SJSA1 (cell line): ENCODE results near the gene NRG3. TPM values are rescaled to one million over a fixed set of nuclear protein-coding genes. Genes with fewer than 3 reads are reported as not detected.

Experiments
- DNase-seq, 2 experiments: peaks; one replicate each; pipeline ENCODE4 v3.0.0-alpha.2; 2015 to 2020; ENCODE audit warnings: low spot score in 2 of 2, low read depth in 1 of 2
- H3K27ac ChIP-seq: fragments of 250-450 bp; sonication (Bioruptor Pico); 2 replicates; pipeline ENCODE4 v1.5.1; 2020; ENCODE audit warnings: mild to moderate bottlenecking, moderate library complexity
- H3K27me3 ChIP-seq: fragments of 250-450 bp; sonication (Bioruptor Pico); replicated peaks from 2 replicates; pipeline ENCODE4 v1.5.1; 2020; ENCODE audit warnings: mild to moderate bottlenecking, moderate library complexity
- H3K36me3 ChIP-seq: fragments of 250-450 bp; sonication (Bioruptor Pico); 2 replicates; pipeline ENCODE4 v1.5.1; 2020; ENCODE audit warnings: mild to moderate bottlenecking
- H3K4me1 ChIP-seq: fragments of 250-450 bp; sonication (Bioruptor Pico); replicated peaks from 2 replicates; pipeline ENCODE4 v1.6.1; 2021; ENCODE audit warnings: mild to moderate bottlenecking
- H3K4me3 ChIP-seq: fragments of 250-450 bp; sonication (Bioruptor Pico); 2 replicates; pipeline ENCODE4 v1.5.1; 2020; ENCODE audit warnings: mild to moderate bottlenecking
- H3K9me3 ChIP-seq: fragments of 250-450 bp; sonication (Bioruptor Pico); replicated peaks from 2 replicates; pipeline ENCODE4 v1.5.1; 2020; ENCODE audit warnings: mild to moderate bottlenecking
- total RNA-seq: library from RNA; depleted of rRNA; stranded (reverse); fragments of >200 nt; shearing (Covaris generic); gene quantifications from 2 replicates; pipeline ENCODE4 v1.2.3, GENCODE V29; 2014

The NRG3 gene
- total RNA-seq, 1 experiment from 2014 or later: not detected

- Histone ChIP-seq H3K27me3 (no peaks in the 10 kb centered on the region), H3K9me3 (no peaks in the 10 kb centered on the region; the same call in none of the 2 replicates), H3K4me1 (no peaks in the 10 kb centered on the region), H3K27ac (no peak overlapping the region), H3K4me3 (no peak overlapping the region), H3K36me3 (no peaks in the 10 kb centered on the region)
- DNase-seq: no peak
These were observed 216.4 kb downstream of the NRG3 start for GRCh38 chr10:82091413-82091812.

- Histone ChIP-seq H3K27me3 (no peaks in the 10 kb centered on the region), H3K4me3 (no peak overlapping the region), H3K36me3 (no peaks in the 10 kb centered on the region), H3K4me1 (no peaks in the 10 kb centered on the region), H3K27ac (no peak overlapping the region), H3K9me3 (no peaks in the 10 kb centered on the region; the same call in none of the 2 replicates)
- DNase-seq: no peak
These were observed 217.1 kb downstream of the NRG3 start for GRCh38 chr10:82092111-82092510.

DNA sequence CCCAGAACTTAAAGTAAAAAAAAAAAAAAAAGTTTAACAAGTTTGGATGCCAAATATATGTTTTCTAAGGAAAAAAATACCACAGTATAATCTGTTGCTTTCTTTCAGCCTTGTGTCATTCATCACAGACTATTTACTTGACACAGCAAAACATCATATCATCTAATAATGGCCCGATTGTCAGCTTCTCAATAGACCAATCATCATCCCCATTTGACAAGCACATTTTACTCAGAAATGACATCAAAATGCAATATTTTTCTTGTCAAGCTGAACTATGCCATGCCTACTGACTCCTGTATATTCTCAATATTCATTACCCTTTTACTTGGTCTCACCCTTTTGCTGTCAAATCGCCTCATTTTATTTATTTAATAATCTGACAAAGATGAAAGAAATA lies 249.7 kb downstream of the NRG3 start:
- peaks cover 13% of the 10 kb centered on the region for H3K9me3 ChIP-seq
- H3K4me3 ChIP-seq: no peak overlapping the region
- no peak overlapping the region for H3K27ac ChIP-seq
- no peaks in the 10 kb centered on the region for H3K4me1 ChIP-seq
- H3K27me3 ChIP-seq: no peaks in the 10 kb centered on the region
- no peak for DNase-seq
- no peaks in the 10 kb centered on the region for H3K36me3 ChIP-seq

- Histone ChIP-seq H3K36me3 (no peaks in the 10 kb centered on the region), H3K4me3 (no peak overlapping the region), H3K4me1 (no peaks in the 10 kb centered on the region), H3K27me3 (no peaks in the 10 kb centered on the region), H3K27ac (no peak overlapping the region), H3K9me3 (peaks cover 12% of the 10 kb centered on the region)
- DNase-seq: no peak
These were observed 253.5 kb downstream of the NRG3 start for GRCh38 chr10:82128527-82128926.

- no peak overlapping the region for H3K27ac ChIP-seq
- H3K36me3 ChIP-seq: no peaks in the 10 kb centered on the region
- peaks cover 14% of the 10 kb centered on the region for H3K9me3 ChIP-seq
- no peaks in the 10 kb centered on the region for H3K4me1 ChIP-seq
- H3K27me3 ChIP-seq: no peaks in the 10 kb centered on the region
- no peak for DNase-seq
- no peak overlapping the region for H3K4me3 ChIP-seq
These were observed 261.1 kb downstream of the NRG3 start for GRCh38 chr10:82136103-82136502.

DNA sequence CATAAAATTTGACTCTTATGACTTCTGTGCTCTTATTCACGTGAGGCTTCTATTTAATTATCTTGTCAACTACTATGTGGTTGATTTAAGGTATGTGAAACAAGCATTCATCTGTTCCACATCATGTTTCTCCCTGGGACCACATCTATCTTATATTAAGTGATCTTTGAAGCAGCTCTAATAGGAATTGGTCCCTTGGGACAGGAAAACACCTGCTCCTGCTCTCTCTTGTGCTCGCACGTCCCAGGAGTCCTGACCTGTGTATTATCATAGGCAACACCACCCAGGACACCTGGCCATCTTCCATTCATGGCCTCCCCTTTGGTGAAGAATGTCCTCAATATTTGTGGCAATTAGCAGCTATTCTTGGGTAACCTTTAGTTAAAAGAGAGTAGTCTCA lies 269.2 kb downstream of the NRG3 start:
- Histone ChIP-seq H3K27me3 (no peaks in the 10 kb centered on the region), H3K4me3 (no peak overlapping the region), H3K36me3 (no peaks in the 10 kb centered on the region), H3K4me1 (no peaks in the 10 kb centered on the region), H3K9me3 (peaks cover 3% of the 10 kb centered on the region), H3K27ac (no peak overlapping the region)
- DNase-seq: no peak

DNA sequence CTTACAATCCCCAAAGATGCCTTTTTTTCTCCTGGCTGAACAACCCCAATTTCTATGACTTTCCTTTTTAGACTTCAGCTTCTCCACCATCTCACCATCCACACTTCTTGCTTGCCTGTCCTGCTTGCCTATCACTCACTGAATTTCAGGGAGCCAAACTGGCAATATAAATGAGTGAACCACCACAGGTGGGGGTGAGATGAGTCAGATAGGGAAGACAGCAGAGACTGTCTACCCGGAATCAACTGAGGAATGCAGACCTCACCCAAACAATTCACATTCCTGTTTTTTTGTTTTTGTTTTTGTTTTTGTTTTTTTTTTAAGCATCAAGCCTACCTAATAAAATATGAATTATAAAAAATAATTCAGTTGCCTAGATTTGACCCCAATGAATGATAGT lies 273.8 kb downstream of the NRG3 start:
- no peak overlapping the region for H3K27ac ChIP-seq
- peaks cover 5% of the 10 kb centered on the region for H3K9me3 ChIP-seq
- DNase-seq: no peak
- H3K4me3 ChIP-seq: no peak overlapping the region
- H3K36me3 ChIP-seq: no peaks in the 10 kb centered on the region
- no peaks in the 10 kb centered on the region for H3K27me3 ChIP-seq
- no peaks in the 10 kb centered on the region for H3K4me1 ChIP-seq

DNA sequence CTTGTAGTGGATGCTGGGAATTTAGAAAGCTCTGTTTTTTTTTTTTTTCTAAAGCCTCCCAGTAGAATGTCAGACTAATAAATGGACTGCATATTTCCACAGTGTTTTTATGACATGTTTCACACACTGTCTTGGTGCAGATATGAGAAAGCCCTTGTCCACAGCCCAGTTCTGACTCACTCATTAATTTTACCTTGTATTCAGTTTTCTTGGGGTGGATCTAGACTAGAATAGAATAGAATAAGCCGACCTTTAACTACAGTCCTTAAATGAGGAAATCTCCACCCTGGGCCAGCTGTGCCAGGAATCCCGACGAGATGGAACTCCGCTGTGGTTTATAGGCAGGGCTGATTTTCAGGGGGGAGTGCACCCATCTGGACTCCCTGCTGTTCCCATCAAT lies 274.7 kb downstream of the NRG3 start:
- DNase-seq: no peak
- H3K4me1 ChIP-seq: no peaks in the 10 kb centered on the region
- H3K9me3 ChIP-seq: peaks cover 5% of the 10 kb centered on the region
- H3K36me3 ChIP-seq: no peaks in the 10 kb centered on the region
- no peak overlapping the region for H3K4me3 ChIP-seq
- H3K27ac ChIP-seq: no peak overlapping the region
- no peaks in the 10 kb centered on the region for H3K27me3 ChIP-seq

- DNase-seq: no peak
- Histone ChIP-seq H3K27me3 (no peaks in the 10 kb centered on the region), H3K27ac (no peak overlapping the region), H3K9me3 (peaks cover 5% of the 10 kb centered on the region), H3K4me3 (no peak overlapping the region), H3K36me3 (no peaks in the 10 kb centered on the region), H3K4me1 (no peaks in the 10 kb centered on the region)
These were observed 275.3 kb downstream of the NRG3 start for GRCh38 chr10:82150123-82150900.

DNA sequence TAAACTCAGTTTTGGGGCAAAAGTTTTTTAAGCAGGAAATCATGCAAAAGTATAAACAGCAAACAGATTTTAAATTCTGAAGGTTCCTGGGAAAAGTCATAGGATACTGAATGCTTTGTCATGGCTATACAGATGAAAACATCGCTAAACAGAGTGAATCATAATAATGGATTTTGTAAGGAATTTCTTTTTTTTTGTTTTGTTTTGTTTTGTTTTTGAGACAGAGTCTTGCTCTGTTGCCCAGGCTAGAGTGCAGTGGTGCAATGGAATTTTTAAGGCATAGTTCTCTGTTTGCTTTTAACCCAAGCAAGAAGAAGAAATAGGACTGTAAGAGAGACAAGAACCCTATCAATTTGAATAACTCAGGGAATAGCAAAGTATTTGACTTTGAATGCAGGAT lies 285.3 kb downstream of the NRG3 start:
- Histone ChIP-seq H3K4me1 (no peaks in the 10 kb centered on the region), H3K4me3 (no peak overlapping the region), H3K9me3 (no peaks in the 10 kb centered on the region; the same call in 1 of the 2 replicates), H3K36me3 (no peaks in the 10 kb centered on the region), H3K27ac (no peak overlapping the region), H3K27me3 (no peaks in the 10 kb centered on the region)
- no peak for DNase-seq

DNA sequence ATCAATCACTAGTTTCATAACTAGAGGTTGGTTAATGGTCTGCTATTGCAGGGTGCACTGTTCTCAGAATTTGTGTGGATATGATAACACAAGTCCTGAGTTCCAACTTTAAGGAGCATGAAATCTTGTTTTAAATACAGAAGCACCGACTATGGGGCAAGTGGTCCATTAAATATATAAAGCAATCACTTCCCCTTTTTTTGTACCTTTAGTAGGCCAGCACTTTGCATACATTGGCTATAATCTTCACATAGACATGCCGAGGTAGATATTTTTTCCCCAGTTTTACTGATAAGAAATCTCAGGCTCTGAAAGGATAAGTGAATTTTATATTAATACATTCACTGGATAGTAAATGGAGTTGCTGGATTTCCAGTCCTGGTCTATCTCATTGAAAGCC lies 286.3 kb downstream of the NRG3 start:
- no peaks in the 10 kb centered on the region for H3K36me3 ChIP-seq
- no peak for DNase-seq
- H3K27ac ChIP-seq: no peak overlapping the region
- no peaks in the 10 kb centered on the region for H3K27me3 ChIP-seq
- H3K9me3 ChIP-seq: no peaks in the 10 kb centered on the region; the same call in 1 of the 2 replicates
- H3K4me3 ChIP-seq: no peak overlapping the region
- no peaks in the 10 kb centered on the region for H3K4me1 ChIP-seq

DNA sequence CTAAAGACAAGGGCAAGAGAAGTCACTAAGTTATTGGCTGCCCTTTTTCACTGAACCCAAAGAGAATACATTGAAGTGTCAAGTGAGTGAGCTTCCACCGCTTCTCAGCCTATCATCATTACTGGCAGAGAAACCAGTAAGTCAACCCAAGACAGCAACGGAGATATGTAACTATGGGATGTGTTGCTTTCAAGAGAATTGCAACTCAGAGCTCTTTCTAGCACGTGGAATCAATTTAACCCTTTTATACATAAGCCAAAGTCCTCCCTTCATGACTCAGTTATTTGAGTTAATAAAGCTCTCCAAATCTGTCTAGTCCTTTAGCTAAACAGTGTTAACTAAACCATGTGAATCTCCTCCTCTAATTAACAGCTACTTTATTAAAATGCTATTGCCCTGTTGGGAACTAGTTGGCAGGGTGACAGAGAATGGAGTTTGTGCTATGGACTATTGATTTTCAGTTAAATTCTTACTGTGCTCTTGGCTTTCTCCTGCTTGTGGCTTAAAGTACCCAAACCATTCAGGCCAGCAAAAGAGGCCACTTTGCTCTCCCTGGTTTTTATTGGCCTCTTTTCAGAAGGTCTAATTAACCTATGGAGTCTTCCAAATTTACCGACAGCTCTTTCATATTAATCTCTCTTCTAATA lies 287.7 kb downstream of the NRG3 start:
- Histone ChIP-seq H3K9me3 (no peaks in the 10 kb centered on the region; the same call in 1 of the 2 replicates), H3K4me3 (no peak overlapping the region), H3K4me1 (no peaks in the 10 kb centered on the region), H3K27ac (no peak overlapping the region), H3K27me3 (no peaks in the 10 kb centered on the region), H3K36me3 (no peaks in the 10 kb centered on the region)
- DNase-seq: no peak

DNA sequence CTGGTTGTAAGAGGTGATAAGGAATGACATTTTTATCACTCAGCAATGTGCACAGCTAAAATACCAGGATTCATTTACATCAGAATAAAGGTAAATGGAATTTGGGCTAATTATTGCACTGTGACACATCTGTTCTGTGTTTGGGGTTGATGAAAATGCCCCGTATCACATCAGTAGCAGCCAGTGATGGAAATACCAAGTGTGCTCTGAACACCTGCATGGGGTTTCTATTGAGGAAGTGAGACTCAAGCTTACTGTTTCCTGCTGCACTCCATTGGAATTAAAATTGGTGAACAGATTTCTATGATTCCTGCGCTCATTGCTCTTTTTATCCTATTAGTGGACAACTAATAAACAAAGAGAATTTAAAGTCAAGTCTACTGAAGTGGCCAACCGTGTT lies 296.9 kb downstream of the NRG3 start:
- Histone ChIP-seq H3K4me1 (no peaks in the 10 kb centered on the region), H3K27me3 (no peaks in the 10 kb centered on the region), H3K9me3 (no peaks in the 10 kb centered on the region; the same call in none of the 2 replicates), H3K4me3 (no peak overlapping the region), H3K36me3 (no peaks in the 10 kb centered on the region), H3K27ac (no peak overlapping the region)
- DNase-seq: no peak

DNA sequence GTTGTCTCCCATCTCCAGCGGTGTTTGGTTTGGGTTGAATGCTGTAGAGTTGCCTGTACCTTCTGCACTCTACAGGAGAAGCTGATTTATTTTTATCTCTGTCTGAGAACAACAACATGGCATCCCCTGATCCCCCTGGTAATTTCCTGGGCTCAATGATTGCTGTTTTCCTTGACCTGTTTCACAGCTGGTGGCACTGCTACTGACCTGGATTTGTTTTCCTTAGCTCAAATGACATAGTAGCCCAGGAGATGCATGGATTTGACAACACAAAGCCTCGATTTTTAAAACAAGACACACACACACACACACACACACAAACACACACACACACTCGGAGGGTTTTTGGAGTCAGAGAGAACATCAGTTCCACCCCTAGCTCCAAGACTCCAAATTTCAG lies 301.6 kb downstream of the NRG3 start:
- H3K27me3 ChIP-seq: no peaks in the 10 kb centered on the region
- H3K36me3 ChIP-seq: no peaks in the 10 kb centered on the region
- no peak overlapping the region for H3K4me3 ChIP-seq
- DNase-seq: no peak
- no peaks in the 10 kb centered on the region for H3K4me1 ChIP-seq
- H3K27ac ChIP-seq: no peak overlapping the region
- H3K9me3 ChIP-seq: no peaks in the 10 kb centered on the region; the same call in 1 of the 2 replicates
